Stimulated activated CD4-positive, alpha-beta T cell treated with anti-CD3 and anti-CD28 coated beads, Interleukin-1b, Interleukin-23, amount 100 ng/mL, for 1 hour (primary cell): ENCODE measurements around the gene CACNG5.
A peak's percentile ranks its signal among the peaks of the same experiment; 100 is the strongest.

Experiments
- DNase-seq, 2 donors: peaks; one replicate each; pipeline ENCODE4 v3.0.0-alpha.2; 2020; ENCODE audit warnings: low read depth in 2 of 2

The CACNG5 gene

DNA sequence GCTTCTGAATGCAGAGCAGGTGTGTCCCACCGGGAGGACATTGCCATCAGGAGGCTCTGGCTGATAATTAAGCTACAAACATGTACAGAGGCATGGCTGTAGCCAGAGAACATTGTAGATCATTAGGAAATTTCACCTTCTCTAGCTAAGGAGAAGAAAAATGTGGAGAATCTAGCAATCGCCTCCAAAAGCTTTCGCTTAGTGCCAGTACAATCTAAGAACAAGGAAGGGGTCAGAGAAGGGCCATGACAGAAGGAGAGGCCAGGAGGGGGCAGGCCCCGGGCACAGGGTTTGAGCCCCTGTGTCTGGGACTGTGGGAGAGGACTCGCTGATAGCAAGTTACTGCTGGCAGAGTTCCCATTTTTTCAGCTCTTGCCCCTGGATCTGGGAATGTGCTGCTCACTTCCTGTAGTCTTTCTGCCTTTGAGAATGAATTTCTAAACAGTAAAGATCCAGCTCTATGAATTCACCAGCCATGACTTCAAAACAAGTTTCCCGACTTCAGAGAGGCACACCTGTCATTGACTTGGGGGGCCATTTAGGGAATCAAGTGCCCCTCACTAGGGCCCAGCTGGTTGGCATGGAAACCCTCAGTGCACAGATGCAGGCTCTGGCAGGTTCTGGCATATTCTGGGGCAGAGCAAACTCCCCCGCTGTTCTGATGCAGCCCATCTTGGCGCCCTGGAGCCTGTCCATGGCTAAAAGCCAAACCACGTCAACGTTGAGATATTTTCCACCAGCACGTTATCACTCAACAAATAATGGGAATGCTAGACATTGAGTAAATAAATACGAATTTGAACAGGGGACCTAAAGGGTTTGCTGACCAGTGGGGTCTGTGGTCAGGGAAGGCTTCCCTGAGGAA is 70.1 kb downstream of the CACNG5 start:
- DNase-seq = no peak

DNA sequence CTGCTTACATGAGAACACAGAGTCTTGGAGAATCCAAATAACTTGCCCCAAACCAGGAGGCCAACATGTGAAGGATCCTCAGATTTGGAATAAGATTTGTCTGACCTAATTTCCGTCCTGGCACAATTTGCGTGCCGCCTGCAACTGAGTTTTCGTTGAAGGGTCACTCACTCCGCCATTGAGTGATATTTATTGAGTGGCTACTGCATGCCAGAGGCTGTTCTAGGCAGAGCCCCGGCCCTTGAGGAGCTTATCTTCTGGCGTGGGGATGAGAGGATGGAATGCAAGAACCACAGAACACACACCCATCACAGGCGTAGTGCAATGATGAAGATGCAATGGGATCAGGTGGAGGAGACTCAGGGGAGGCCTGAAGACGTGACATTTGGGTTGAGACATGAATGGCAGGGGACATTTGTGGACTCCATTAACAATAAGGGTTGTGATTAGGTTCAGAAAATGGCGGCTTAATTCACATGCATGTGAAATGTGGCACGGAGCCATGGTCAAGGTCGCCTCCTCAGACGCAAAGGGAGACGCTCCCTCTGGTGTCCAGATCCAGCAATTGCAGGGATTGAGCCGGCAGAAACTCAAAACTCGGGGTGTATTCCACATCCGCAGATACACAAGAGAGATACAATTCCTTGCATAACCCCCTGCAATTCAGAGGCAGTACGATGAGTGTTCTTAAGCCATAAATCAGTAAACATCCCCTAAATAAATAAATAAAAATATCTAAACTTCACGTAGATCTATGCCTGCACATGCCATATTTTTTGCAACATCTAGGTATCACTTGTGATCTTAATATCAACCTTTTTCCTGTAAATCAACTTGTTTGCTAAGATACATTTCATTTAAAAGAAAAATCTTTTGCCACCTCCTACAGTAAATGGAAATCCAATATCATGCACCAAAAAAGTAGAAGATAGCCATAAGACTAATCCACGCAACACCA is 71.7 kb downstream of the CACNG5 start:
- DNase-seq = peak in 1 of 2 donors; percentile 43

DNA sequence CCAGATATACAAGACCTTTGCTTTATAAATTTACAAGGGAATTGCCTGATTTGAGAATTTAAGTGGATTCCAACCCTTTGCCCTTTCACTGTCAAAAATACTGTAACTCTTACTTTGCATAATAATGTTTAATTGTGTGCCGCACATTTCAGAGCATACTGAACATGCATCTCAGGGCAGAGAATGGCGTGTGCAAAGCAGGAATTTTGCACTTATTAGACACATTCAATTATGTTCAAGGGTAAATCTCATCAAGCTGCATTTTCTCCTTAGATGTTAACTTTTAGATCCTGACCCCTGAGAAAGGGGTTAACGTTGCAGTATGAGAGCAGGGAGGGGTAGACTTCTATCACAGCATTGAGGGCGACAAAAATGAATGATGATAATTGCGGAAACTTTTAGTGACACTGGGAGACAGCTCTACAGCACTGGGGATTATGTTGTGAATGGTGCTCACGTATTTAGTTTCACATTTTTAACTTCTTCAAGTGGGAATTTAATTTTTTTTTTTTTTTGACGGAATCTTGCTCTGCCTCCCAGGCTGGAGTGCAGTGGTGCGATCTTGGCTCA is 75.0 kb downstream of the CACNG5 start:
- DNase-seq = no peak

DNA sequence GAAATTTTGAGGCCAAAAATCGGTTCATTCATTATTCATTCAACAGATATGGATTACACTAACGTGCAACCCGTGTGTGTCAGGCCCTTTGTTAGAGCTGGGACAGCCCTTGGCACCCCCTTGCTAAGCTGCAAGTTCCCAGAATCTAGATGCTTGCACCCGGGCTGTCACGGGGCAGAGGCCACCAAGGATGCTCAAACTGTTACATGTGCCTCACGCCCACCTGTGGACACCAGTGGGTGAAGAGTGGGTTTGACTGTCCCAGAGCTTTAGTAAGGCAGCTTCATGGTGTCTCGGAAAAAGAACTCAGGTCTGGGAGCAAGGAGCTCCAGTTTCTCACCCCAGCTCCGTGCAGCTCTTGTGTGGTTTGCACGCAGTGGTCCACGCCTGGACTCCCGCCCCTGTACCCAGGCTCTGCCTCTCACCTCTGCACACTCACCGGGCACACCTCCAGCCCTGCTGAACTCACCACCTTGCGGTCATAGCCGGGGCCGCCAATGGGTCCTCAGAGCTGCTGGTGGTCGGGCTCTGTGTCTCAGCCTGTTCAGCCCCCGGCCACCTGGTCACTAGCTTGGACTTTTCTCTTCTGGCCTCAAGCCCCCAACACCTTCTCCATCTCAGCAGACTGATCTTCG is 75.9 kb downstream of the CACNG5 start:
- DNase-seq = no peak

DNA sequence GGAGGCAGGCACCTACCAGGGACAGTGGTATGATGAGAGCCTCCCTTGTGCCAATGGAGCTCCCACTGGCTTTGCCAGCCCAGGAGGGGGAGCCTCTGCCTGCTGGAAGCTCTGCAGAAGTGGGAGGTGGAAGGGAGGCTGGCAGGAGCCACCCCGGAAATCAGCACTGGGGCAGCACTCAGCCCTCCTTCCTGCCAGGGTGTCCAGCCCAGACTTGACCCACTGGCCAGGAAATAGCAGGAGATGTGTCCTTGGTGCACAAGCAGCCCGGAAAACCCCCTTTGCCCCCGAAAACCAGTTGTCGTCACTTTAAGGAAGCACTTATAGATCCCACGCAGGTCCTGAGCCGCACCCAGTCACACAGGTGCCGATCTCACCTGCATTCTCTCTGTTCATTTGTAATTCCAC is 80.3 kb downstream of the CACNG5 start:
- DNase-seq = no peak

DNA sequence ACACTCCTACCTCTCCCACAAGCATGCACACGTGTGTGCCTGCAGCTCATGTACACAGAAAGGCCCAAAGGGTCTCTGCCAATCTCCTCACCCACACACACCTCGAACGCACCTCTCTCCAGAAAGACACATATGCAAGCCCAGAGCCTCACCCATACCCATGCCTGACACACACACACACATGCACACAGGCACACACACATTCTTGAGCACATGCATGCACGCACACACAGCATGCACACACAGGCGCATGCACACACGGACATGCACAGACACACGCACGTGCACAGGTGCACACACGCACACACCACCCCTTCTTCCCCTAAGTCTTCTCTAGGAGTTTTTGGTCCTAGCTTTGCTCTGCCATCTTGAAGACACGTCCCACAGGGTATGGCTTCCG is 80.9 kb downstream of the CACNG5 start:
- DNase-seq = no peak

DNA sequence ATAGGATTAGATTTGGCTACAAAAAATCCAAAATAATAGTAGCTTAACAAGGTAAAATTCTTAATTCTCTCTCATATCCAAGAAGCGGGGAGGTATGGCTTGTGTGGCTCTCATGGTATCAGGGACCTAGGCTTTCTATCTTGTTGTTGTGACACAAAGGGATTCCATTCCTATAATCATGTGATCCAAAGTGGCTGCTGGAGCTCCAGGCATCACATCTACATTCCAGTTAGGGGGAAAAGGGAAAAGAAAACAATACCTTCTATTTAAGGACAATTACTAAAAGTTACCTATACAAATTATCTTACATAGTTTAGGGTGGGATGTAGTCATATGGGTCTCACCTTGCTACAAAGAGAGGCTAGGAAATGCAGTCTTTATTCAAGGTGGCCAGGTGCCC is 82.0 kb downstream of the CACNG5 start:
- DNase-seq = no peak

DNA sequence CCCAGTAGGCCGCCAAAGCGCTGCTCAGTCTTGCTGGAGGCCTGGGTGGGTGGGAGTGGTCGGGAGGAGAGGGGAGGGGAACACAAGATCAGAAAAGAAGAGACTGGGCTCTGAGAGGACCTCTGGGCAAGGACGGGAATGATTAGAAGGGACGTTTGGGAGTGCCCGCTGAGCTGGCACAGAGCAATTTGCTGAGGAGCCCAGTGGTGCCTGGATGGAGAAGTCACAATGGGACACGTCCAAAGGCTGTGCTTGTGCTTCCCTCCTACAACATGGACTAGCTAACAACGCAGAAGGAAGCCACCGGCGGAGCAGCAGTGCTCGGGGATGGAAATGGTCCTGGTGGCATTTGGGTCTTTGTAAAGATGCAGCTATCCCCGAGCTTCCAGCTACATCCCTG is 84.0 kb downstream of the CACNG5 start:
- DNase-seq = no peak

DNA sequence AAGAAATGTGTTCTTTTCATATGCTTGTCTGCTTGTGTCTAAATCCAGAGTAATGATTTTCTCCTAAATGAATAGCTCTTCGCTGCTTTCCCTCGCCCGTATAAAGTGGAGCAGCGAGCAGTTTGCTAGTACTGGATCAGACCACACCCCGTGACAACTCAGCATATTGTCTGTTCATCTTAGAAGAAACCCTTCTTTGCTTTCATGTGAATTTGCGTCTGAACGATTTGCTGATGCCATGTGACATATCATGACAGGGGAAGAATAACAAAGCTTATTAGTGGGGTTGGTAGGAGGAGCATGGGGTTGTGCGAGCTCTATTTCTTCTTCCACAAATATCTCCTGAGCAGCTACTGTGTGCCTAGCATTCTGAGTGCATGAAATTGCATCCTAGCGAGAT is 85.5 kb downstream of the CACNG5 start:
- DNase-seq = no peak

DNA sequence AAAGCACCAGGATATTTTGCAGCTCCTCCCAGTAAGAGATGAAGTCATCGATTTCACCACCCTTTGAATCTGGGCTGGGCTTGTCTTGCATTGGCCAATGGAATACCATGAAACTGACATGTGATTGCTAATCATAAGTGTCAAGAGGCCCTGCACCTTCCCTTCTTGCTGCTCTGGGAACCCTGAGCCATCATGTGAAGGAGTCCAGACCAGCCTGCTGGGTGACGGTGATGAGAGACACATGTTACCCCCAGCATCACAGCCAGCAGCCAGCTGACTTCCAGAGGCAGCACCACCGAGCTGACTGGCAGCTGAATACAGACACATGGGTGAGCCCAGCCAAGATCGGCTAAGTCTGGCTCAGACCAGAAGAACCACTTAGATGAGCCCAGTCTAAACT is 86.0 kb downstream of the CACNG5 start:
- no peak for DNase-seq

DNA sequence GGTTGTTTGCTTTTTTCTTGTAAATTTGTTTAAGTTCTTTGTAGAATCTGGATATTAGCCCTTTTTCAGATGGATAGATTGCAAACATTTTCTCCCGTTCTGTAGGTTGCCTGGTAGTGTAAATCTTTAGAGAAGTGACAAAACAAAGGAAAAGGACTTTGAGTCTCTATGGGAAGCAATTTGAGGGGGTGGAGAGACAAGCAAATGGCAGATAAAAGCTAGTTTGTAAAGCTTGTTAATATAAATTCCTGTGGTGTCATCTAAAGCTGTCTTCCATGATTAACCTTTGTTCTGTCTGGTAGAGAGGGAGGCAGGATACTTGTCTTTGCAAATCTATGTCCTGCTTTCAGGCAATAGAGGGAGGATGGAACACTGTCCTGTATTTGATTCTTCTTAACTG is 89.0 kb downstream of the CACNG5 start:
- DNase-seq = no peak

DNA sequence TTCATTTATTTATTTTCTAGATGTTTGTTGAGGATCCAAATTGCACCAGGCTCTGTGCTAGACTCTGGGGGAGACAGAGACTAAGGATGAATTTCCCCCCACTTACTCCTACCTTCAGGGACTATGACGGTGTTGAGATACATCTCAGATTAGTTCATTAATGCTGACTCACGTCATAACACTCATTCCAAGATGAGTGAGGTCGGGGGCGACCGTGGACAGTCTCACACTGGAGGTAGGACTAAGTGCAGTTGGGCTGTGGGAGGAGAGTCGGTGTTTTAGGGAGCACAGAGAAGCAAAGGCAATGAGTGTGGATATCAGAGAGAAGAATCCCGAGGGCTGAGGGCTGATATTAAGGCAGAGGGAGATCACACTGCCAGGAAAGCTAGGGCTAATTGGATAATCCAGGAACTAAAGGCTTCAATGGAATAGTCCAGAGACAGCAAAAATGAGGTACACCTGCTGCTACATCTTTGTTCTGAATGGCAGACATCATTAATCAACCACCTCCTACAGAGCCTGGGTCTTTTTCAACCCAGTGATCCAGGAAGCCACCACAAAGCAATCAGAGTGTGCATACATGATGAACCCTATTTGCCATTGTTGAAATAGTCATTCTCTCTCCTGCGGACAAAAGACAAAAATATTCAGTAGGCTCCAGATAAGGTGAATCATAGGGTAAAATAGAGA is 91.0 kb downstream of the CACNG5 start:
- no peak for DNase-seq

DNA sequence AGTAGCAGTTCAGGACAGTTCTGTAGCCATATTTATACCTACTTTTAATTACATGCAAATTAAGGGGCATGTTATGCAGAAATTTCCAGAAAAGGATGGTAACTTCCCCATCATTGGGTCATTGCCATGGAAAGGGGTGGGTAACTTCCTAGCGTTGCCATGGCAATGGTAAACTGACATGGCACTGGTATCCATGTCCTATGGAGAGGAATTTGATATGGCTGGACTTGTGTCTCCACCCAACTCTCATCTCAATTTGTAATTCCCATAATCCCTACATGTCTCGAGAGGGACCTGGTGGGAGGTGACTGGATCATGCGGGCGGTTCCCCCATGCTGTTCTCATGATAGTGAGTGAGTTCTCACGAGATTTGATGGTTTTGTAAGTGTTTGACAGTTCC is 94.0 kb downstream of the CACNG5 start:
- DNase-seq = no peak

DNA sequence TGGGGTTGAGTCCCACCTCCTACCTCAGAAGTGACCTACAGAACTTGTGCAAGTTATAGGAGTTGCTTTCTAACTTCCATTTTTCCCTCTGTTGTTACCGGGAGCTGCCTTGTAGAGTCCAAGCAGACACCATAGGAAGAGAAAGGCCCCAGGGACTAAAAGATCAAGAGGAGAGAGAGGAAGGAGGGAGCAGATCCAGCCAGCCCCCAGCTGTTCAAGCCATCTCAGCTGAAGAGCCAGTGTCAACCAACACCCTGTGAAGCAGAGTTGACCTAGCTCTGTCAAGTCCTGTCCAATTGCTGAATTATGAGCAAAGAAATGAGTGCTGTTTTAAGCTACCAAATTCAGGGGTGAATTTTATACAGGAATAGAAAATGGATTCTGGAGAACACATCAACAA is 94.7 kb downstream of the CACNG5 start:
- no peak for DNase-seq

DNA sequence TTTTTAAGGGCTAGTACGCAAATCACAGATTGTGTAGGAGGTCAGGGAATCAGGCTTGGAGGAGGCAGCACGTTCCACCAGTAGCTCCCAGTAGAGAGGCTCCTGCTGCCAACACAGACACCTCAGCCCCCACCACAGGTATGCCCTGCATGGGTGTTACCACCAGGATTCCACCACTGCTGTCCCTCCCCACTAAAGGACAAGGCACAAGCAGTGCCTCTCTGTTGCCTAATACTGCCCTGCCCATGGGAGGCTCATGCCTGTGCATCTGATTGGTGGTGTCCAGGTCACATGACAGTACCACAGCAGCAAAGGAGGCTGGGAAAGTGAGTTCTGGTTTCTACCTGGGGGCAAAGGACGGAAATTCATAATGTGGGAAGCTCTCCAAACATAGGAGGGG is 96.0 kb downstream of the CACNG5 start:
- no peak for DNase-seq

DNA sequence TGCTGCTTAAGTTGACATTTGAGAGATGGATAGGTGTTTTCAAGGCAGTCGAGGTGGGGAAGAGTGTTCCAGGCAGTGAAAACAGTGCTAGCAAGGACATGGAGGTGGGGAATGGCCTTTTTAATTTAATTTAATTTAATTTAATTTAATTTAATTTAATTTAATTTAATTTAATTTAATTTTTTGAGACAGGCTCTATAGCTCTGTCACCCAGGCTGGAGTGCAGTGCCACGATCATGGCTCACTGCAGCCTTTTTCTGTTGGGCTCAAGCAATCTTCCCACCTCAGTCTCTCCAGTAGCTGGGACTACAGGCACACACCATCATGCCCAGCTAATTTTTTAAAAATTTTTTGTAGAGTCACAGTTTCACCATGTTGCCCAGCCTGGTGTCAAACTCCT is 97.4 kb downstream of the CACNG5 start:
- DNase-seq = no peak

DNA sequence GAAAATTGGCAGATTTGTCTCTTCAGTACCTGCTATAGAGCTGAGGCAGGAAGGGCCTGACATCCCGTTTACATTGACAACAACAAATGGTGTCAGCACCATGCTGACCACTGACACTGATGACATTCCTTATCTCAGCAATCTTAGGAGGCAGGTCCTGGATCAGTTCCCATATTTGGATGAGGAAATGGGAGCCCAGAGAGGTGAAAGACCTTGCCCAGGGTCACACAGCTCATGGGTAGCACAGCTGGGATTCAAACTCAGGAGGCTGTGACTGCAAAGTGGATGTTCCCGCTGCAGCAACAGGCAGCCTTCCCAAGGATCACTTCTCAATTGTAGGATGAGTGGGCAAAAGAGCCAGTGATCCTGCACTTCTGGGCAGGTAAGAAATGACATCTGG is 99.1 kb downstream of the CACNG5 start:
- no peak for DNase-seq
